OCI-LY7 (cell line): ENCODE data around the gene KDM4B.

ENCODE experiments used
- CTCF ChIP-seq: fragments of 200-600 bp; sonication (generic); conservative IDR thresholded peaks from 2 replicates; pipeline ENCODE4 v1.5.1; 2014; ENCODE audit warnings: mild to moderate bottlenecking, antibody characterized with exemption, low read length, moderate library complexity, mixed read lengths
- EZH2phosphoT487 ChIP-seq: fragments of 200-600 bp; sonication (generic); IDR thresholded peaks from 2 replicates; pipeline ENCODE4 v1.6.1; 2018; ENCODE audit warnings: low read depth, borderline replicate concordance, mild to moderate bottlenecking, mixed run types, antibody characterized with exemption, low read length, moderate library complexity, mixed read lengths

- TF ChIP-seq CTCF: no peak
- TF ChIP-seq EZH2phosphoT487: no peak
Measured at GRCh38 chr19:5036698-5037563, 68.0 kb downstream of the KDM4B start.
